SK-N-SH (cell line): ENCODE data around the gene CPXM1. TPM values are rescaled to one million over a fixed set of nuclear protein-coding genes. Genes with fewer than 3 reads are reported as not detected.

Experiments
- CTCF ChIA-PET: fragments of 300-600, 350-600 bp; formaldehyde crosslinking; extraction: SDS; loops from one replicate; lab custom pipeline; 2021; lab: Yijun Ruan, JAX
- POLR2A ChIA-PET: fragments of 350-600 bp; sonication (Branson Sonifier 250); formaldehyde crosslinking; extraction: SDS; loops from one replicate; lab custom pipeline; 2020; ENCODE audit warnings: antibody characterized with exemption, inconsistent platforms; lab: Yijun Ruan, JAX
- DNase-seq: peaks from one replicate; pipeline ENCODE4 v3.0.0; 2012
- H2AFZ ChIP-seq: fragments of 200-600 bp; sonication (generic); 2 replicates; pipeline ENCODE4 v1.8.1; 2016; ENCODE audit warnings: antibody characterized with exemption, mild to moderate bottlenecking, low read depth
- H3F3A ChIP-seq: fragments of 200-600 bp; sonication (generic); replicated peaks from 2 replicates; pipeline ENCODE3; 2016; ENCODE audit warnings: antibody characterized with exemption, mild to moderate bottlenecking; ENCODE audit not compliant: insufficient read depth
- H3K27ac ChIP-seq, 2 experiments: fragments of 200-500 bp in 1 of 2; fragments of 200-600 bp in 1 of 2; sonication (Bioruptor generic) in 1 of 2; sonication (generic), shearing (Covaris generic) in 1 of 2; 2 replicates each; pipeline versions ENCODE4 v1.5.1 to v1.6.1; 2014 to 2016; ENCODE audit warnings: low read depth in 2 of 2, inconsistent platforms in 1 of 2, low read length in 1 of 2, mild to moderate bottlenecking in 1 of 2, mixed read lengths in 1 of 2
- H3K27me3 ChIP-seq: fragments of 200-600 bp; sonication (generic), shearing (Covaris generic); 2 replicates; pipeline ENCODE4 v1.6.1; 2016; ENCODE audit warnings: mixed run types; ENCODE audit not compliant: insufficient read depth
- H3K36me3 ChIP-seq, 2 experiments: fragments of 200-500 bp in 1 of 2; fragments of 200-600 bp in 1 of 2; sonication (Bioruptor generic) in 1 of 2; sonication (generic) in 1 of 2; replicated peaks in 1 of 2; 2 replicates each; pipeline versions ENCODE3 to v1.5.1; 2014 to 2016; ENCODE audit warnings: low read length in 1 of 2, mild to moderate bottlenecking in 1 of 2; ENCODE audit not compliant: insufficient read depth in 2 of 2, control insufficient read depth in 1 of 2
- H3K4me1 ChIP-seq, 2 experiments: fragments of 200-500 bp in 1 of 2; fragments of 200-600 bp in 1 of 2; sonication (Bioruptor generic) in 1 of 2; sonication (generic), shearing (Covaris generic) in 1 of 2; 2 replicates each; pipeline versions ENCODE4 v1.5.1 to v1.6.1; 2014 to 2016; ENCODE audit warnings: low read depth in 1 of 2, low read length in 1 of 2, mixed run types in 1 of 2; ENCODE audit not compliant: insufficient read depth in 2 of 2, control insufficient read depth in 1 of 2
- H3K4me2 ChIP-seq: fragments of 200-600 bp; sonication (generic), shearing (Covaris generic); 2 replicates; pipeline ENCODE4 v1.6.1; 2017; ENCODE audit warnings: mixed run types
- H3K4me3 ChIP-seq, 2 experiments: fragments of 200-500 bp in 1 of 2; fragments of 200-600 bp in 1 of 2; sonication (Bioruptor generic) in 1 of 2; sonication (generic), shearing (Covaris generic) in 1 of 2; 2 replicates each; pipeline versions ENCODE4 v1.5.1 to v1.8.1; 2014 to 2016; ENCODE audit warnings: low read depth in 2 of 2, inconsistent platforms in 1 of 2, low read length in 1 of 2, mild to moderate bottlenecking in 1 of 2, mixed read lengths in 1 of 2, moderate library complexity in 1 of 2
- H3K79me2 ChIP-seq: fragments of 200-600 bp; sonication (generic); 2 replicates; pipeline ENCODE4 v1.8.1; 2017; ENCODE audit warnings: mild to moderate bottlenecking; ENCODE audit not compliant: insufficient read depth
- H3K9ac ChIP-seq: fragments of 200-600 bp; sonication (generic); 2 replicates; pipeline ENCODE4 v1.6.1; 2017; ENCODE audit warnings: mixed run types
- H3K9me2 ChIP-seq: fragments of 200-600 bp; sonication (generic); 2 replicates; pipeline ENCODE4 v1.6.1; 2017; ENCODE audit warnings: mixed run types
- H3K9me3 ChIP-seq: fragments of 200-600 bp; sonication (generic); 2 replicates; pipeline ENCODE4 v1.6.1; 2017; ENCODE audit warnings: mixed run types, mild to moderate bottlenecking, moderate library complexity
- H4K20me1 ChIP-seq: fragments of 200-600 bp; sonication (generic); 2 replicates; pipeline ENCODE4 v1.6.1; 2017; ENCODE audit warnings: mild to moderate bottlenecking, mixed run types; ENCODE audit not compliant: insufficient read depth
- EZH2phosphoT487 ChIP-seq: fragments of 200-600 bp; sonication (generic); IDR thresholded peaks from 2 replicates; pipeline ENCODE4 v1.6.1; 2017; ENCODE audit warnings: low read depth, mixed run types, mild to moderate bottlenecking, antibody characterized with exemption, moderate library complexity, borderline replicate concordance
- FOSL2 ChIP-seq: IDR thresholded peaks from 2 replicates; pipeline ENCODE4 v1.4.0; 2012; ENCODE audit warnings: low read depth, mild to moderate bottlenecking, moderate library complexity, borderline replicate concordance
- FOXJ3 ChIP-seq: sonication (generic); formaldehyde crosslinking; IDR thresholded peaks from 2 replicates; pipeline ENCODE4 v1.5.1; 2020; ENCODE audit warnings: mild to moderate bottlenecking, missing genetic modification reagents
- FOXM1 ChIP-seq: IDR thresholded peaks from 2 replicates; pipeline ENCODE4 v1.4.0; 2012; ENCODE audit warnings: low read depth, mild to moderate bottlenecking
- GATA2 ChIP-seq: sonication (generic); formaldehyde crosslinking; IDR thresholded peaks from 2 replicates; pipeline ENCODE4 v1.5.0; 2020; ENCODE audit warnings: mild to moderate bottlenecking, missing genetic modification reagents
- JUND ChIP-seq: IDR thresholded peaks from 2 replicates; pipeline ENCODE4 v1.4.0; 2012
- MEF2A ChIP-seq: IDR thresholded peaks from 2 replicates; pipeline ENCODE4 v1.4.0; 2012; ENCODE audit warnings: low read depth, borderline replicate concordance
- NFIC ChIP-seq: IDR thresholded peaks from 2 replicates; pipeline ENCODE4 v1.4.0; 2012; ENCODE audit warnings: borderline replicate concordance
- NRF1 ChIP-seq: IDR thresholded peaks from 2 replicates; pipeline ENCODE4 v1.6.1; 2012; ENCODE audit warnings: low read depth, mild to moderate bottlenecking, low read length
- SMC3 ChIP-seq: IDR thresholded peaks from 2 replicates; pipeline ENCODE4 v1.6.1; 2012; ENCODE audit warnings: low read depth, low read length, improper control_type of control experiment
- WGBS: methylation state at CpG from one replicate; pipeline ENCODE4 v1.1.6; 2017; ENCODE audit warnings: low lambda C conversion rate; 5-methylcytosine and 5-hydroxymethylcytosine counted together
- polyA plus RNA-seq, 3 experiments: library from polyadenylated mRNA; depleted of rRNA; stranded (reverse); fragments of >200 nt; gene quantifications; 2 replicates each; pipeline ENCODE4 v1.2.3, GENCODE V29; 2012
- TF ChIP-seq, protein P1 (sequence below): fragments of 200-600 bp; sonication (generic); IDR thresholded peaks from 2 replicates; pipeline ENCODE4 v1.6.1; 2017; ENCODE audit warnings: antibody characterized with exemption, mild to moderate bottlenecking, moderate library complexity

CPXM1 gene
- polyA plus RNA-seq, 1 of the 3 experiments (the other 2 are of a cell fraction), result 99.9 TPM

DNA sequence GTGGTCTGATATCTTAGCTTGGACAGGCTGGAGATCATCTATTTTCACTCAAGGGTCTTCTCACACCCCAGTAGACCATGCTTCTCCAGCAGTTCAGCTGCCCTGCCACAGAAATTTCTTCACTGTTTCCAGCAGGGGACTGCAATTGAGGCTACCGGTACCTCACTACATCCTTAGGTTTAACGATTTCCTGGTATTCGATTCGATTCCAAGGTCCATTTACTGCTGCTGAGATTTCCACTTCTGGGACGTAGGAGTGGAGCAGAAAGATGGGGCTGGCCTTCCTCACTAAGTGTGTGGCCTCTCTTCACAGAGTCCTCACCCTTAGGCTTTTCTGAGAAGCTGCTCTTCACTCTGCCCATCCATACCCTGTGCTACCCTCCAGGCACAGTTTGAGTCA is 46.3 kb upstream of the CPXM1 start (continued):
- TF ChIP-seq, protein P1, sequence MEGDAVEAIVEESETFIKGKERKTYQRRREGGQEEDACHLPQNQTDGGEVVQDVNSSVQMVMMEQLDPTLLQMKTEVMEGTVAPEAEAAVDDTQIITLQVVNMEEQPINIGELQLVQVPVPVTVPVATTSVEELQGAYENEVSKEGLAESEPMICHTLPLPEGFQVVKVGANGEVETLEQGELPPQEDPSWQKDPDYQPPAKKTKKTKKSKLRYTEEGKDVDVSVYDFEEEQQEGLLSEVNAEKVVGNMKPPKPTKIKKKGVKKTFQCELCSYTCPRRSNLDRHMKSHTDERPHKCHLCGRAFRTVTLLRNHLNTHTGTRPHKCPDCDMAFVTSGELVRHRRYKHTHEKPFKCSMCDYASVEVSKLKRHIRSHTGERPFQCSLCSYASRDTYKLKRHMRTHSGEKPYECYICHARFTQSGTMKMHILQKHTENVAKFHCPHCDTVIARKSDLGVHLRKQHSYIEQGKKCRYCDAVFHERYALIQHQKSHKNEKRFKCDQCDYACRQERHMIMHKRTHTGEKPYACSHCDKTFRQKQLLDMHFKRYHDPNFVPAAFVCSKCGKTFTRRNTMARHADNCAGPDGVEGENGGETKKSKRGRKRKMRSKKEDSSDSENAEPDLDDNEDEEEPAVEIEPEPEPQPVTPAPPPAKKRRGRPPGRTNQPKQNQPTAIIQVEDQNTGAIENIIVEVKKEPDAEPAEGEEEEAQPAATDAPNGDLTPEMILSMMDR, result no peak
- TF ChIP-seq JUND (no peak), MEF2A (no peak), GATA2 (CRISPR knock-in tag) (no peak), SMC3 (no peak), EZH2phosphoT487 (no peak), FOSL2 (no peak)

- TF ChIP-seq SMC3, result no peak
- TF ChIP-seq NFIC, result no peak
- TF ChIP-seq, protein P1, result no peak
- TF ChIP-seq EZH2phosphoT487, result no peak
- no peak for TF ChIP-seq FOXM1
- no peak for TF ChIP-seq FOXJ3 (CRISPR knock-in tag)
- TF ChIP-seq NRF1, result no peak
- Histone ChIP-seq H3K9me3 (no peaks in the 10 kb centered on the region), H3K79me2 (peaks cover 36% of the 10 kb centered on the region; the same call in 1 of the 2 replicates), H3K9me2 (no peaks in the 10 kb centered on the region), H4K20me1 (no peaks in the 10 kb centered on the region), H3K27ac (no peak overlapping the region), H2AFZ (no peak overlapping the region), H3K36me3 (peaks cover 3 to 7% of the 10 kb centered on the region in 2 experiments), H3K9ac (no peak overlapping the region), H3F3A (peaks cover 3% of the 10 kb centered on the region), H3K4me1 (peaks cover 3 to 9% of the 10 kb centered on the region in 2 experiments; a peak in 3 of 4 replicates), H3K27me3 (no peaks in the 10 kb centered on the region), H3K4me3 (no peak overlapping the region), H3K4me2 (no peak overlapping the region)
- POLR2A ChIA-PET, result no interaction called here
- CTCF ChIA-PET, result interaction anchor here (1.2 kb wide), 1 partner anchor 45 kb away, joined by 4 read pairs; the partner anchor contains the start of gene CPXM1
- 86% methylated on average over 2 of the region's 2 CpGs for WGBS
- DNase-seq, result no peak
Measured at GRCh38 chr20:2845607-2846006, 45.2 kb upstream of the CPXM1 start.
